ENCODE results near the gene OR4K17.
A peak's percentile ranks its signal among the peaks of the same experiment; 100 is the strongest.
"Not testable (repeated sequence)": the region's sequence is repeated elsewhere in the genome, so short reads cannot be mapped to it uniquely, and the experiment has no call there.

Gene OR4K17, protein sequence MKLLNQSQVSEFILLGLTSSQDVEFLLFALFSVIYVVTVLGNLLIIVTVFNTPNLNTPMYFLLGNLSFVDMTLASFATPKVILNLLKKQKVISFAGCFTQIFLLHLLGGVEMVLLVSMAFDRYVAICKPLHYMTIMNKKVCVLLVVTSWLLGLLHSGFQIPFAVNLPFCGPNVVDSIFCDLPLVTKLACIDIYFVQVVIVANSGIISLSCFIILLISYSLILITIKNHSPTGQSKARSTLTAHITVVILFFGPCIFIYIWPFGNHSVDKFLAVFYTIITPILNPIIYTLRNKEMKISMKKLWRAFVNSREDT

DNA sequence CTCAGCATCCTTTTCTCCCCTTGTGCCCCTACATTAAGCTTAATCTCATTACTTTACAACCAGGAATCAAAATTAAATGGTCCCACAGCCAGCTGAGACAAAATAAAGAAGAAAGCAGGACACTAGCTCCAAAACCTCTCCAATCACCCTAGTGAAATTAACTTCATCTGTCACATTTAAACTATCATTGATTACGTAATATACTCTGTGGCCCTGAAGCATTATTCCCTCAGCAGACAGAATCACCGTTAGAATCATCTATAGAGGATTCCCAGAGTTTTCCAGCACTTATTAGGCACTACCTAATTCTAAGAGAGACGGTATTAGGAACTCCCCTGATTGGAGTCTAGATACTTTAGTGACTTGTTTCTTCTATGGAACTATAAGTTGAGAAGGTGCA is at the start of gene OR4K17:
Gene OR4K17 (plus strand): TSS at position 302 of the 400 bp plus-strand sequence. CDS start 6,761 bp downstream, outside the sequence.
- DNase-seq = no peak

DNA sequence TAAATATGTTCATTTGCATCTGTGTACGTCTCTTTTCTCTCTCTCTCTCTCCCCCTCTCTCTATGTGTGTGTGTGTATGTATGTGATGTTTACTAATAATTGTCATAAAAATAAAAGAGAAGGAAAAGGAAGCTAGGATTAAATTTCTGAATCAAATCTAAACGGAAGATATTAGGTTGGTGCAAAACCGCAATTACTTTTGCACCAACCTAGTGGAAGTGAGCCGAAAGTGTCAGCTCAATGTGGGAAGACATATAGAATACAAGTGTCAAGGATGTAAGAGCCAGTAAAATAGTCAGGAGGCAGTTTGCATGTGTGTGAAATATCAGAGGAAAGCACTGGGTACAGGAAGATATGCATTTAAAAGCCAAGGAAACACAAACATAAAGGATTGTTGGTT is 18.5 kb upstream of the OR4K17 start:
- DNase-seq = no peak

DNA sequence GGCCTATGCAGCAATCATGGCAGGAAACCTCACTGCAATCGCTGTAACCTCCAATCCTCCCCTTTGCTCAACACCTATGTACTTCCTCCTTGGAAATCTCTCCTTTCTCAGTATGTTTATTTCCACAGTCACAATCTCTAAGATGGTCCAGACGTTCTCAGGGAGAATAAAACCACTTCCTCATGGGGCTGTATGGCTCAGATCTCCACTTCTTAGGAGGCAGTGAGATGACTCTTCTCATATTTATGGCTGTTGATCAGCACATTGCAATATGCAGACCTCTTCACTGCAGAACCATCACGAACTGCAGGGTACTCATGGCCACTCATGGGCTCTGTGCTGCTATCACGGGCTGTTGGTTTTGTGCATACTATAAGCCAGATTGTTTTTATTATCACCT is 17.1 kb upstream of the OR4K17 start:
- peak; percentile 69 for DNase-seq

DNA sequence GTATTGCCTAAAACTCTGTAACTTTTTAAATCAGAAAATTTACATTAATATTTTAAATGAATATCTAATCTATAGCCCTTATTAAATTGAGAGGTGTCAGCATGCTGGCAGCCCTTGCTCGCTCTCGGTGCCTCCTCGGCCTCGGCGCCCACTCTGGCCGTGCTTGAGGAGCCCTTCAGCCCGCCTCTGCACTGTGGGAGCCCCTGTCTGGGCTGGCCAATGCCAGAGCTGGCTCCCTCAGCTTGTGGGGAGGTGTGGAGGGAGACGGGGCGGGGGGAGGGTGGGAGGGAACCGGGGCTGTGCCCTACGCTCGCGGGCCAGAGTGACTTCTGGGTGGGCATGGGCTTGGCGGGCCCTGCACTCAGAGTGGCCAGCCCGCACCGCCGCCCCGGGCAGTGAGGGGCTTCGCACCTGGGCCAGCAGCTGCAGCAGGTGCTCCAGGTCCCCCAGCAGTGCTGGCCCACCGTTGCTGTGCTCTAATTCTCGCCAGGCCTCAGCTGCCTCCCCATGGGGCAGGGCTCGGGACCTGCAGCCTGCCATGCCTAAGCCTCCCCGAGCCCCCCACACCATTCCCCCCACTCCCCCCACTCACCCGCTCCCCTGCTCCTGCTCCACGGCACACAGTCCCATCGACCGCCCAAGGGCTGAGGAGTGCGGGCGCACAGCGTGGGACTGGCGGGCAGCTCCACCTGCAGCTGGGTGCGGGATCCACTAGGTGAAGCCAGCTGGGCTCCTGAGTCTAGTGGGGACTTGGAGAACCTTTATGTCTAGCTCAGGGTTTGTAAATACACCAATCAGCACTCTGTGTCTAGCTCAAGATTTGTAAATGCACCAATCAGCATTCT is 11.4 kb upstream of the OR4K17 start:
- not testable (repeated sequence) for DNase-seq

DNA sequence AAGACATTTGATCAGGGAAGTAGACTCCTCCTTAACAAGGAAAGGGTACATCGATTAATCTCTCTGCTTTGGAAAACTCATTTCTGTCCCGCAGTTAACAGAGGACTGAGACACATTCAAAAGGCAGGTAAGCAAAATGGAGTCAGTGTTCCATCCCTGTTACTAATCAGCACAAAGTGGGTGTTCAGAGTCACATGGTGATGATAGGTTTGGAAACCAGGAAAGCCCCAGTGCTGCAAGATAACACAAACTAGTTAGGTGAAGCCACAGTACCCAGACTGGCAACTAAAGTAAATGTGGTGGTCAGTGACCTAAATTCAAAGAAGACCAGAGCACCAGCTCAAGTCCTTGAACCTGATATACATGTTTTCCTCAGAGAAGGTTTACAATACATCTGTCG is 1.8 kb downstream of the OR4K17 start:
- no peak for DNase-seq

DNA sequence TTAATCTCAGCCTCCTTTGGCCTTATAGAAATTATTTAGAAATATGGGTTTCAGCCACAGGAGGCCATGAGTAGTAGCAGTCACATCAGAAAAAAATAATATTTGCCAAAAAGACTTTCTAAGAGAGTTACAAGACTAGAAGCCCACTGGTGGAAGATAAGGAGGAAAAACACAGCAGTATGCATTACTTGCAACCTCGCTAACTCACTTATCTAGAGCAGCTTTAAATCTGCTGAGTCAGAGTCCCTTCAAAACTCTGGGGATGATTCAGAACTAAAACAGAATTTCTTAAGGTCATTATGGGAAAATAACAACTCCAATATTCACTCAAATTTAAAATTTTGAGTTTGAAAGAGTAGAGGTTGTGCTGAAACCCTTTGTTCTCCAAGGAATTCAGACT is 6.2 kb downstream of the OR4K17 start:
- DNase-seq = no peak

DNA sequence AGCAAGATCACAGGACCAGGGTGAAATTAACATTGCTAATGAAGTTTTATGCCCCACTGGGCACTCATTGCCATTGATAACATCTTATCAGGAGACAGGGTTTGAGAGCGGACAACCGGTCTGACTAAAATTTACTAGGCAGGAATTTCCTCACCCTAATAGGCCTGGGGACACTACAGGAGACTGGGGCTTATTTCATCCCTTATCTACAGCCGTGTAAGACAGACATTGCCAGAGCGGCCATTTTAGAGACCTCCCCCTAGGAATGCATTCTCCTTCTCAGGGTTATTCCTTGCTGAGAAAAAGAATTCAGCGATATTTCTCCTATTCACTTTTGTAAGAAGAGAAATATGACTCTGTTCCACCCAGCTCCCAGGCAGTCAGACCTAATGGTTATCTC is 8.3 kb downstream of the OR4K17 start:
- no peak for DNase-seq

DNA sequence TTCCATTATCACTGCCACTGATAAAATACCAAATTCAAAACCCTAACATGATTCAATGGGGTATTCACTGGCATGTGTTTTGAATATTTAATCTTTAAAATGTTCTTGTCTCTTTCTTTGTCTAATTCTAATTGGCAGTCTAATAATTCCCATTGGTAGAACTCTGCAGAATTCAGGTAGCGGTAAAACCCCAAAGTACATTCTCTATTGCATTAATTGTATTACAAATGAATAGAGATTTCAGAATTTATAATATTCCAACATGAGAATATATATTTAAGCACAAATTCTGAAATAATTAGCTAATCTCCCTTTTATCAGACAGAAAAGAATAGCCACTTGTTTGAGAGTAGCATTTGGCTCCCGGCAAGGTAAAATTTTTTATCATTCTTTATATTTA is 28.0 kb downstream of the OR4K17 start, which contains the start of gene OR4N5:
Gene OR4N5 (plus strand): TSS at position 301 of the 400 bp plus-strand sequence. CDS start 4,916 bp downstream, outside the sequence.
- no peak for DNase-seq

DNA sequence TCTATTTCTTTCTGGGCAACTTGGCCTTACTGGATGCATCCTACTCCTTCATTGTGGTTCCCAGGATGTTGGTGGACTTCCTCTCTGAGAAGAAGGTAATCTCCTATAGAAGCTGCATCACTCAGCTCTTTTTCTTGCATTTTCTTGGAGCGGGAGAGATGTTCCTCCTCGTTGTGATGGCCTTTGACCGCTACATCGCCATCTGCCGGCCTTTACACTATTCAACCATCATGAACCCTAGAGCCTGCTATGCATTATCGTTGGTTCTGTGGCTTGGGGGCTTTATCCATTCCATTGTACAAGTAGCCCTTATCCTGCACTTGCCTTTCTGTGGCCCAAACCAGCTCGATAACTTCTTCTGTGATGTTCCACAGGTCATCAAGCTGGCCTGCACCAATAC is 33.4 kb downstream of the OR4K17 start:
- no peak for DNase-seq

DNA sequence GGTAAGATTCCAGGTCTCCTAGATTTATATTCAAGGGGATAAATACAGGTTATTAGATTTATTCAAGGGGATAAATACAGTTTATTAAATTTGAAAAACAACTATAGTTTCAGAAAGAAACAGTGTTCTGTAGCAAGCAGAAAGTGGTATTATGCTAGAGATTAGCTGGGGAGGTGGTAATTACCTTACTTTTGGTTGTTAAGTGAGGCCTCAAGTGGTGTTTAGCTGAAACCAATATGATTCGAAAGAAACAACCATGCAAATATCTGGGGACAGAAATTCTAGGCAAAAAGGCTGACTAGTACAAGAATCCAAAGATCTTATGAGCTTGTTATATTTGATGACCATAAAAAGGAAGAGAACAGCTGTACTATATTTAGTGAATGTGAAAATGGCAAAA is 34.3 kb downstream of the OR4K17 start:
- DNase-seq = no peak

DNA sequence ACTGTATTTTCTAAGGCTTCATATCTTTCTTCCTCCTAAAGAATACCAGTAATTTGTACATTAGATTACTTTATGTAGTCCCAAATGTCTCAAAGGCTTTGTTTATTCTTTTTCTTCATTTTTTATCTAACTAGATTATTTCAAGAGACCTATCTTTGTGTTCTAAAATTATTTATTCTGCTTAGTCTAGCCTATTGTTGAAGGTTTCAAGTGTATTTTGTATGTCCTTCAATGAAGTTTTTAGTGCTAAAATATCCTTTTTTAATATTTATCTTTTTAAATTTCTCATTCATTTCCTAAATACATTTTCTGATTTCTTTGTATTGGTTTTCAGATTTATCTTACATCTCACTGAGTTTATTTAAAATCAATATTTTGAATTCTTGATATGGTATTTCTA is 53.9 kb downstream of the OR4K17 start:
- DNase-seq = no peak

DNA sequence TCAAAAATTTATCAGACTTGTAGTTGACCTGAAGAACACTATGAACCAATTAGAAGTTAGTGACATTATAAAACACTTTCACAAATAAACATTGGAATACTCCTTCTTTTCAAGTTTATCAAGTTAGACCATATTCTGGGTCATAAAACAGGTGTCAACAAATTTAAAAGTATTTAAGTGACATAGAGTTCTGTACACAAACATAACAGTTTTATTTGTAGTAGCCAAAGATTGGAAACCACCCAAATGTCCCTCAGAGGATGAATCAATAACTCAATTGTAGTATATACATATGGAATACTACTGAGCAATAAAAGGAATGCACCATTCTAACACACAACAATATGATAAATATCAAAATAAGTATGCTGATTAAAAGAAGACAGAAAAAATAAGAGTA is 56.6 kb downstream of the OR4K17 start:
- DNase-seq = no peak

DNA sequence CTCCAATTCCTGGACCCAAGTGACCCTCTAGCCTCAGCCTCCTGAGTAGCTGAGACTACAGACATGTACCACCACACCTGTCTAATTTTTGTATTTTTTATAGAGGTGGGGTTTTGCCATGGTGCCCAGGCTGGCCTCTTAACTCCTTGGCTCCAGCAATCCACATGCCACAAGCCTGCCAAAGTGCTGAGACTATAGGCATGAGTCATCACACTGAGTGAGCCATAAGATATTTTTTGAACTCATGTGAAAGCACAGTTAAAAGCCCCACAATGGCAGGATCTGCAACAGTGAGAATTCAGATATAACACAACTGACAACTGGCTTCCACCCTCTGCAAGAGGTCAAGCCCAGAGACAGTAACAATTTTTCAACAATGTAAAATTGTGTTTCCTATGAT is 59.3 kb downstream of the OR4K17 start:
- peak; percentile 45 for DNase-seq

All from MV-4-11 (cell line).